HFF-Myc (cell line): ENCODE measurements around the gene ANLN.

Experiments
- DNase-seq: peaks from one replicate; pipeline ENCODE4 v3.0.0-alpha.2; 2011; ENCODE audit warnings: low read depth; ENCODE audit errors: extremely low read depth
- H3K4me3 ChIP-seq: replicated peaks from 2 replicates; pipeline ENCODE4 v1.5.1; 2011; ENCODE audit warnings: low read depth, mild to moderate bottlenecking, control low read depth, low read length
- TF ChIP-seq, protein P1 (sequence below): IDR thresholded peaks from 2 replicates; pipeline ENCODE4 v1.5.1; 2012; ENCODE audit warnings: mild to moderate bottlenecking, low read depth, low read length, control low read depth; ENCODE audit errors: missing control alignments

Gene ANLN

DNA sequence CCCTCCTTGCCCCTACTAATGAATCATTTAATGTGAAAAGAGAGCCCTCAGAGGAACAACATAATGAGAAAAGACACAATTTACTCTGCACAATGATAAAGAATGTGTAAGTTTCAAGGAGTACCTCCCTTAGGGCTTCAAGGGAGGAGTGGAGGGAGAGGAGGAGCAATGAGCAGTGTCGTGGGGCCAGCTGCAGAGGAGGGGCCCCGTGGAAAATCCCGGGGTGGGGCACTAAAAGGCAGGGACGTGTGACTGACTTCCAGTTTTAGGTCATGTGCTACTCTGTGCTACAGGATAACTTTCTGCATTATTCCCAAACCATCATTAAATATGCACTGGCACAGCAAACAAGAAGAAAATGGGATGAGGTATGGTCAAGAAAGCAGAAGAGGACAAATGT is 108.1 kb downstream of the ANLN start:
- DNase-seq = no peak
- H3K4me3 ChIP-seq = no peak overlapping the region
- TF ChIP-seq, protein P1, sequence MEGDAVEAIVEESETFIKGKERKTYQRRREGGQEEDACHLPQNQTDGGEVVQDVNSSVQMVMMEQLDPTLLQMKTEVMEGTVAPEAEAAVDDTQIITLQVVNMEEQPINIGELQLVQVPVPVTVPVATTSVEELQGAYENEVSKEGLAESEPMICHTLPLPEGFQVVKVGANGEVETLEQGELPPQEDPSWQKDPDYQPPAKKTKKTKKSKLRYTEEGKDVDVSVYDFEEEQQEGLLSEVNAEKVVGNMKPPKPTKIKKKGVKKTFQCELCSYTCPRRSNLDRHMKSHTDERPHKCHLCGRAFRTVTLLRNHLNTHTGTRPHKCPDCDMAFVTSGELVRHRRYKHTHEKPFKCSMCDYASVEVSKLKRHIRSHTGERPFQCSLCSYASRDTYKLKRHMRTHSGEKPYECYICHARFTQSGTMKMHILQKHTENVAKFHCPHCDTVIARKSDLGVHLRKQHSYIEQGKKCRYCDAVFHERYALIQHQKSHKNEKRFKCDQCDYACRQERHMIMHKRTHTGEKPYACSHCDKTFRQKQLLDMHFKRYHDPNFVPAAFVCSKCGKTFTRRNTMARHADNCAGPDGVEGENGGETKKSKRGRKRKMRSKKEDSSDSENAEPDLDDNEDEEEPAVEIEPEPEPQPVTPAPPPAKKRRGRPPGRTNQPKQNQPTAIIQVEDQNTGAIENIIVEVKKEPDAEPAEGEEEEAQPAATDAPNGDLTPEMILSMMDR = no peak
